T-helper 9 cell (primary cell): ENCODE results near the gene KCNJ10.

Experiments used
- DNase-seq: peaks from one replicate; pipeline ENCODE4 v3.0.0-alpha.2; 2020

KCNJ10 gene

GRCh38 chr1:160082926-160083325 lies 13.0 kb upstream of the KCNJ10 start:
- DNase-seq: no peak

- DNase-seq: no peak
These were observed 12.5 kb upstream of the KCNJ10 start for GRCh38 chr1:160082487-160082886.

GRCh38 chr1:160081261-160081936 lies 11.4 kb upstream of the KCNJ10 start, which contains the start of gene KCNJ9:
TSS of gene KCNJ9 (plus strand) at chr1:160081538. CDS start at chr1:160084031, 2,493 bp downstream.
- no peak for DNase-seq

- no peak for DNase-seq
These were observed 10.6 kb upstream of the KCNJ10 start for GRCh38 chr1:160080381-160081100.

GRCh38 chr1:160079448-160079847 lies 9.5 kb upstream of the KCNJ10 start:
- DNase-seq: no peak

GRCh38 chr1:160078512-160079195 lies 8.7 kb upstream of the KCNJ10 start:
- DNase-seq: peak; percentile 48

GRCh38 chr1:160077486-160077885 lies 7.5 kb upstream of the KCNJ10 start:
- DNase-seq: no peak

- no peak for DNase-seq
These were observed 6.3 kb upstream of the KCNJ10 start for GRCh38 chr1:160076295-160076694.

- DNase-seq: no peak
These were observed 5.9 kb upstream of the KCNJ10 start for GRCh38 chr1:160075836-160076235.

- DNase-seq: no peak
These were observed 4.9 kb upstream of the KCNJ10 start for GRCh38 chr1:160074865-160075264.

- no peak for DNase-seq
These were observed 1.3 kb upstream of the KCNJ10 start for GRCh38 chr1:160071289-160071688.

- peak; percentile 54 for DNase-seq
These were observed 543 bp upstream of the KCNJ10 start for GRCh38 chr1:160070243-160071163.

GRCh38 chr1:160068225-160068624 lies 1.7 kb downstream of the KCNJ10 start:
- no peak for DNase-seq

- no peak for DNase-seq
These were observed 2.9 kb downstream of the KCNJ10 start for GRCh38 chr1:160066829-160067745.

GRCh38 chr1:160064746-160065145 lies 5.2 kb downstream of the KCNJ10 start:
- DNase-seq: no peak

GRCh38 chr1:160064164-160064563 lies 5.8 kb downstream of the KCNJ10 start:
- no peak for DNase-seq

GRCh38 chr1:160063176-160063575 lies 6.8 kb downstream of the KCNJ10 start:
- no peak for DNase-seq

- DNase-seq: no peak
These were observed 7.8 kb downstream of the KCNJ10 start for GRCh38 chr1:160062230-160062532.

GRCh38 chr1:160061369-160062229 lies 8.4 kb downstream of the KCNJ10 start:
- no peak for DNase-seq

- DNase-seq: no peak
These were observed 11.9 kb downstream of the KCNJ10 start for GRCh38 chr1:160058087-160058486.
